ENCODE results near the gene FAM193B.

Gene FAM193B

GRCh38 chr5:177553671-177554429 lies 513 bp downstream of the FAM193B start:
- Histone ChIP-seq H3K9ac (ENCODE audit: low read length) (peak overlapping the region; percentile 85), H3K9me3 (ENCODE audit: insufficient read depth, low read length) (no peaks in the 10 kb centered on the region), H3K4me3 (ENCODE audit: insufficient read depth, low read length, poor library complexity, severe bottlenecking) (peak overlapping the region; percentile 87), H3K9me2 (replicated peaks; ENCODE audit: insufficient read depth, low read length) (no peaks in the 10 kb centered on the region), H3K27ac (ENCODE audit: low read depth, low read length) (peak overlapping the region; percentile 45), H4K20me1 (ENCODE audit: low read depth, low read length) (no peaks in the 10 kb centered on the region), H3K79me2 (ENCODE audit: insufficient read depth, low read length) (peaks cover 48% of the 10 kb centered on the region), H3K27me3 (ENCODE audit: low read length) (no peaks in the 10 kb centered on the region), H2AFZ (ENCODE audit: low read depth, low read length, severe bottlenecking) (peak overlapping the region; percentile 8), H3F3A (ENCODE audit: insufficient read depth) (no peaks in the 10 kb centered on the region), H3K36me3 (ENCODE audit: low read length) (0 out of 2 replicates have a peak, but pooled peaks cover 5% of the 10 kb centered on the region), H3K4me2 (ENCODE audit: low read depth, low read length, poor library complexity, severe bottlenecking) (peak overlapping the region; percentile 87)
- no peak for TF ChIP-seq EZH2phosphoT487 (conservative IDR thresholded peaks at IDR 0.05; ENCODE audit: low read length)
- TF ChIP-seq CTCF (IDR thresholded peaks at IDR 0.05; ENCODE audit: insufficient read depth, low read length, poor library complexity, severe bottlenecking): no peak

GRCh38 chr5:177552839-177553455 lies 1.4 kb downstream of the FAM193B start:
- Histone ChIP-seq H3K27ac (ENCODE audit: low read depth, low read length) (no peak overlapping the region), H3K4me3 (ENCODE audit: insufficient read depth, low read length, poor library complexity, severe bottlenecking) (peak overlapping the region; percentile 87), H3K36me3 (ENCODE audit: low read length) (0 out of 2 replicates have a peak, but pooled peaks cover 5% of the 10 kb centered on the region), H3K27me3 (ENCODE audit: low read length) (no peaks in the 10 kb centered on the region), H2AFZ (ENCODE audit: low read depth, low read length, severe bottlenecking) (no peak overlapping the region), H4K20me1 (ENCODE audit: low read depth, low read length) (no peaks in the 10 kb centered on the region), H3K9ac (ENCODE audit: low read length) (peak overlapping the region; percentile 85), H3K79me2 (ENCODE audit: insufficient read depth, low read length) (peaks cover 48% of the 10 kb centered on the region), H3K9me2 (replicated peaks; ENCODE audit: insufficient read depth, low read length) (no peaks in the 10 kb centered on the region), H3K4me2 (ENCODE audit: low read depth, low read length, poor library complexity, severe bottlenecking) (peak overlapping the region; percentile 87), H3F3A (ENCODE audit: insufficient read depth) (no peaks in the 10 kb centered on the region), H3K9me3 (ENCODE audit: insufficient read depth, low read length) (no peaks in the 10 kb centered on the region)
- no peak for TF ChIP-seq CTCF (IDR thresholded peaks at IDR 0.05; ENCODE audit: insufficient read depth, low read length, poor library complexity, severe bottlenecking)
- TF ChIP-seq EZH2phosphoT487 (conservative IDR thresholded peaks at IDR 0.05; ENCODE audit: low read length): no peak

GRCh38 chr5:177550122-177550521 lies 4.2 kb downstream of the FAM193B start:
- no peak overlapping the region for H3K4me3 ChIP-seq (ENCODE audit: insufficient read depth, low read length, poor library complexity, severe bottlenecking)
- no peaks in the 10 kb centered on the region for H3K9me3 ChIP-seq (ENCODE audit: insufficient read depth, low read length)
- H3K27me3 ChIP-seq (ENCODE audit: low read length): no peaks in the 10 kb centered on the region
- no peak overlapping the region for H3K27ac ChIP-seq (ENCODE audit: low read depth, low read length)
- no peaks in the 10 kb centered on the region for H3F3A ChIP-seq (ENCODE audit: insufficient read depth)
- peaks cover 61% of the 10 kb centered on the region for H3K79me2 ChIP-seq (ENCODE audit: insufficient read depth, low read length)
- H3K4me2 ChIP-seq (ENCODE audit: low read depth, low read length, poor library complexity, severe bottlenecking): no peak overlapping the region
- no peak overlapping the region for H3K9ac ChIP-seq (ENCODE audit: low read length)
- H3K9me2 ChIP-seq (replicated peaks; ENCODE audit: insufficient read depth, low read length): no peaks in the 10 kb centered on the region
- H3K36me3 ChIP-seq (ENCODE audit: low read length): 0 out of 2 replicates have a peak, but pooled peaks cover 5% of the 10 kb centered on the region
- H4K20me1 ChIP-seq (ENCODE audit: low read depth, low read length): no peaks in the 10 kb centered on the region
- TF ChIP-seq CTCF (IDR thresholded peaks at IDR 0.05; ENCODE audit: insufficient read depth, low read length, poor library complexity, severe bottlenecking) (no peak), EZH2phosphoT487 (conservative IDR thresholded peaks at IDR 0.05; ENCODE audit: low read length) (no peak)
- H2AFZ ChIP-seq (ENCODE audit: low read depth, low read length, severe bottlenecking): no peak overlapping the region
